SK-N-SH (cell line): ENCODE data around the gene CHFR.

Experiments
- GATA2 ChIP-seq: sonication (generic); formaldehyde crosslinking; IDR thresholded peaks from 2 replicates; pipeline ENCODE4 v1.5.0; 2020; ENCODE audit warnings: mild to moderate bottlenecking, missing genetic modification reagents
- NFIC ChIP-seq: IDR thresholded peaks from 2 replicates; pipeline ENCODE4 v1.4.0; 2012; ENCODE audit warnings: borderline replicate concordance
- POLR2AphosphoS5 ChIP-seq: IDR thresholded peaks from 2 replicates; pipeline ENCODE4 v1.6.1; 2012; ENCODE audit warnings: low read depth, low read length
- REST ChIP-seq: IDR thresholded peaks from 2 replicates; pipeline ENCODE4 v1.6.1; 2012; ENCODE audit warnings: mild to moderate bottlenecking, low read depth, low read length, moderate library complexity
- TAF1 ChIP-seq: IDR thresholded peaks from 2 replicates; pipeline ENCODE4 v1.6.1; 2012; ENCODE audit warnings: low read depth, mild to moderate bottlenecking, low read length, moderate library complexity, borderline replicate concordance
- TF ChIP-seq, protein P1 (sequence below): fragments of 200-600 bp; sonication (generic); IDR thresholded peaks from 2 replicates; pipeline ENCODE4 v1.6.1; 2017; ENCODE audit warnings: antibody characterized with exemption, mild to moderate bottlenecking, moderate library complexity

GRCh38 chr12:132848521-132848920 is 38.9 kb downstream of the CHFR start:
- TF ChIP-seq, protein P1, sequence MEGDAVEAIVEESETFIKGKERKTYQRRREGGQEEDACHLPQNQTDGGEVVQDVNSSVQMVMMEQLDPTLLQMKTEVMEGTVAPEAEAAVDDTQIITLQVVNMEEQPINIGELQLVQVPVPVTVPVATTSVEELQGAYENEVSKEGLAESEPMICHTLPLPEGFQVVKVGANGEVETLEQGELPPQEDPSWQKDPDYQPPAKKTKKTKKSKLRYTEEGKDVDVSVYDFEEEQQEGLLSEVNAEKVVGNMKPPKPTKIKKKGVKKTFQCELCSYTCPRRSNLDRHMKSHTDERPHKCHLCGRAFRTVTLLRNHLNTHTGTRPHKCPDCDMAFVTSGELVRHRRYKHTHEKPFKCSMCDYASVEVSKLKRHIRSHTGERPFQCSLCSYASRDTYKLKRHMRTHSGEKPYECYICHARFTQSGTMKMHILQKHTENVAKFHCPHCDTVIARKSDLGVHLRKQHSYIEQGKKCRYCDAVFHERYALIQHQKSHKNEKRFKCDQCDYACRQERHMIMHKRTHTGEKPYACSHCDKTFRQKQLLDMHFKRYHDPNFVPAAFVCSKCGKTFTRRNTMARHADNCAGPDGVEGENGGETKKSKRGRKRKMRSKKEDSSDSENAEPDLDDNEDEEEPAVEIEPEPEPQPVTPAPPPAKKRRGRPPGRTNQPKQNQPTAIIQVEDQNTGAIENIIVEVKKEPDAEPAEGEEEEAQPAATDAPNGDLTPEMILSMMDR: no peak
- TF ChIP-seq REST (no peak), POLR2AphosphoS5 (no peak), TAF1 (no peak), NFIC (no peak), GATA2 (no peak)
